Measurements from ENCODE around the gene ROCK1.

Gene ROCK1

DNA sequence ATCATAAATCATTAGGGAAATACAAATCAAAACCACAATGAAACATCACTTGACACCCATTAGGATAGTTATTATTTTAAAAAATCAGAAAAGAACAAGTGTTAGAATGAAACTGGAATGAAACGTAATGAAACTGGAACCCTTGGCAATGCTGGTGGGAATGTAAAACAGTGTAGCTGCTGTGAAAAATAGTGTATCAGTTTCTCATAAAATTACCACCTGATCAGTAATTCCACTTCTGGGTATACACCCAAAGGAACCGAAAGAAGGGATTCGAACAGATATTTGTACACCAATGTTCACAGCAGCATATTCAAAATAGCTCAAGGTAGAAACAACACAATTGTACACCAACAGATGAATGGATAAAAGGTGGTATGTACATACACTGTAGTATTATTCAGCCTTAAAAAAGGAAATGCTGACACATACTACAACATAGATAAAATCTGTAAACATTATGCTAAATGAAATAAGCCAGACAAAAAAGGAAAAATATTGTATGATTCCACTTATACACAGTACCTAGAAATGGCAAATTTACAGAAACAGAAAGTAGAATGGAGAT is 27.0 kb downstream of the ROCK1 start:
- no peak overlapping the region for H3K27ac ChIP-seq
- H3K4me3 ChIP-seq (ENCODE audit: low read depth, low read length) = no peak overlapping the region
- in situ Hi-C loops (cut with HindIII; ENCODE audit: low pct_ligation_motif_present, low sequenced_read_pairs) = no loop called here
- no peaks in the 10 kb centered on the region for H3K27me3 ChIP-seq (replicated peaks)
- no peaks in the 10 kb centered on the region for H3K36me3 ChIP-seq (replicated peaks)
- DNase-seq = no peak
- TF ChIP-seq, protein P1, sequence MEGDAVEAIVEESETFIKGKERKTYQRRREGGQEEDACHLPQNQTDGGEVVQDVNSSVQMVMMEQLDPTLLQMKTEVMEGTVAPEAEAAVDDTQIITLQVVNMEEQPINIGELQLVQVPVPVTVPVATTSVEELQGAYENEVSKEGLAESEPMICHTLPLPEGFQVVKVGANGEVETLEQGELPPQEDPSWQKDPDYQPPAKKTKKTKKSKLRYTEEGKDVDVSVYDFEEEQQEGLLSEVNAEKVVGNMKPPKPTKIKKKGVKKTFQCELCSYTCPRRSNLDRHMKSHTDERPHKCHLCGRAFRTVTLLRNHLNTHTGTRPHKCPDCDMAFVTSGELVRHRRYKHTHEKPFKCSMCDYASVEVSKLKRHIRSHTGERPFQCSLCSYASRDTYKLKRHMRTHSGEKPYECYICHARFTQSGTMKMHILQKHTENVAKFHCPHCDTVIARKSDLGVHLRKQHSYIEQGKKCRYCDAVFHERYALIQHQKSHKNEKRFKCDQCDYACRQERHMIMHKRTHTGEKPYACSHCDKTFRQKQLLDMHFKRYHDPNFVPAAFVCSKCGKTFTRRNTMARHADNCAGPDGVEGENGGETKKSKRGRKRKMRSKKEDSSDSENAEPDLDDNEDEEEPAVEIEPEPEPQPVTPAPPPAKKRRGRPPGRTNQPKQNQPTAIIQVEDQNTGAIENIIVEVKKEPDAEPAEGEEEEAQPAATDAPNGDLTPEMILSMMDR (IDR thresholded peaks at IDR 0.05; ENCODE audit: low read depth, low read length, missing control alignments) = no peak

DNA sequence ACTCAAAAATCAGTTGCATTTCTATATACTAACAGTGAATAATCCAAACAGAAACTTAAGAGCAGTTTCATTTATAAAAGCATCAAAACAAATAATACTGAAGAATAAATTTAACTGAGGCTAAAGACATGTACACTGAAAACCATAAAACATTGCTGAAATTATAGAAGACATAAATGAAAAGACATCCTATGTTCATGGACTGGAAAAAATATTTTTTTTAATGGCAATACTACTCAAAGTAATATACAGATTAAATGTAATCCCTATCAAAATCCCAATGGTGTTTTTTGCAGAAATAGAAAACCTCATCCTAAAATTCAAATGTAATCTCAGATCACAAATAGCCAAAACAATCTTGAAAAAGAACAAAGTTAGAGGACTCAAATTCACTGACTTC is 28.6 kb downstream of the ROCK1 start:
- Histone ChIP-seq H3K36me3 (replicated peaks) (no peaks in the 10 kb centered on the region), H3K27ac (no peak overlapping the region), H3K27me3 (replicated peaks) (no peaks in the 10 kb centered on the region), H3K4me3 (ENCODE audit: low read depth, low read length) (no peak overlapping the region)
- in situ Hi-C loops (cut with HindIII; ENCODE audit: low pct_ligation_motif_present, low sequenced_read_pairs) = no loop called here
- TF ChIP-seq, protein P1 (IDR thresholded peaks at IDR 0.05; ENCODE audit: low read depth, low read length, missing control alignments) = no peak
- DNase-seq = no peak

DNA sequence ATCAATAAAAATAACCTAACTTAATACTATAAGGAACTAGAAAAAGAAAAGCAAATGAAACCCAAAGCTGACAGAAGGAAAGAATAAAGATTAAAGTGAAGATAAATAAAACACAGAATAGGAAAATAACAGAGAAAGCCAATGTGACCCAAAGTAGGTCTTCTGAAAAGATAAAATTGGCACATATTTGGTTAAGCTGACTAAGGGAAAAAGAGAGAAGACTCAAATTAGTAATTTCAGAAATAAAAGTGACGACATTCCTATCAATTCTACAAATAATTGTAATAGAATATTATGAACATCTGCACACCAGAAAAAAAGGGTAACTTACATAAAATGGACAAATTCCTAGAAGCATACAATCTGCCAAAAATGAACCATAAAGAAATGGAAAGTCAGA is 30.2 kb downstream of the ROCK1 start:
- no peak overlapping the region for H3K27ac ChIP-seq
- in situ Hi-C loops (cut with HindIII; ENCODE audit: low pct_ligation_motif_present, low sequenced_read_pairs) = no loop called here
- H3K27me3 ChIP-seq (replicated peaks) = no peaks in the 10 kb centered on the region
- no peak overlapping the region for H3K4me3 ChIP-seq (ENCODE audit: low read depth, low read length)
- H3K36me3 ChIP-seq (replicated peaks) = no peaks in the 10 kb centered on the region
- DNase-seq = no peak
- TF ChIP-seq, protein P1 (IDR thresholded peaks at IDR 0.05; ENCODE audit: low read depth, low read length, missing control alignments) = no peak

DNA sequence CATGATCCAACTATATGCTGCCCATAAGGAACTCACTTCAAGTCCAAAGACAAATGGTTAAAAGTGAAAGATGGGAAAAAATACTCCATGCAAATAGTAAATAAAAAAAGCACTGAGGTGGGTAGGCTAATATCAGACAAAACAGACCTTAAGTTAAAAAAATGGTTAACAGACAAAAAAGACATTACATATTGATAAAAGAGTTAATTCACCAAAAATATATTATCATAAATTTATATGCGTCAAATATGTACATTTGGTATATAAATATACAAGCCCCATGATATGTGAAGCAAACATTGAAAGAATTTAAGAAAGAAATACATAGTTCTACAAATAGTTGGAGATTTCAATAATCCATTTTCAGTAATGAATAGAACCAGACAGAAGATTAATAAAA is 31.0 kb downstream of the ROCK1 start:
- no peak for DNase-seq
- TF ChIP-seq, protein P1 (IDR thresholded peaks at IDR 0.05; ENCODE audit: low read depth, low read length, missing control alignments) = no peak
- no peak overlapping the region for H3K4me3 ChIP-seq (ENCODE audit: low read depth, low read length)
- no peak overlapping the region for H3K27ac ChIP-seq
- no peaks in the 10 kb centered on the region for H3K27me3 ChIP-seq (replicated peaks)
- in situ Hi-C loops (cut with HindIII; ENCODE audit: low pct_ligation_motif_present, low sequenced_read_pairs) = no loop called here
- no peaks in the 10 kb centered on the region for H3K36me3 ChIP-seq (replicated peaks)

DNA sequence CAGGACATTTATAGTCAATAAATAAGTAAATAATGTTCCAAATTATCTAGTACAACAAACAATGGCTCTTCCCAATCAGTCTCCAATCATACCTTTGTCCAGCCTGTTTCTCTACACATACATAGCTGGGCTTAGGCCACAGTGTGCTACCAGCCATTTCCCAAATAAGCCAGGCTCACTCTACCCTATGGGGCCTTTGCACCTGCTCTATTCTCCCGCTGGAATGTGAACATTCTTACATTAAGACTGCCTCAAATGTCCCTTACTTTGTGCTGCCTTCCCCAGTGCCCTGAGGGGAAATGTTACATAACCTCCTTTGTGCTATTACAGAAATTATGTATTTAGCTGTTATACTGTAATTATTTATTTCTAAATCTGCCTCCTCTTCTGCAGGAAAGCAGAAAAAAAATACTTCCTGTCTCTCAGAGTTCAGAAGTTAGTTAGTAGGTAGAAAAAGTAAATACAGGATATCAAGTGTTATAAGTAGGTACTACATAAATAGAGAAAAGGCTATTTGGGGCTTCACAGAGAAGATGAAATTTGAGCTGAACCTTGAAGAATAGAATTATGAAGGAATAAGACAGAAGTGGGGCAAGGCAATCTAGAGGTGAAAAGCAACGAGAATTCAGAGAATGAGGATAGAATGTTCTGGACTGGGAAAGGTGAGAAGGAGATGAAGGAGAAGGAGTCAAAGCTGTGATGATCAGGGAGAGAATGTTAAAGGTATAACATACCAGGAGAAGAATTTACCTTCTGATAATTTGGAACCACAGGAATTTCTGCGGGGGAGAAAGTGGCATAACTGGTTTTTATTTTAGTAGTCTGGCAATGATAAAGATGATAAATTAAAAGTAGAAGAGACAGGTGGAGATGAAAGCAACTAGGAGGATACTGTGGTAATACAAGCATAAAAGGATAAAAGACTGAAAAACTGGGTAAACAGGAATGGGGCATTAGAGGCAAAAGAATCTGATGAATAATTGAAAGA is 37.0 kb downstream of the ROCK1 start:
- H3K4me3 ChIP-seq (ENCODE audit: low read depth, low read length) = no peak overlapping the region
- DNase-seq = no peak
- no peak overlapping the region for H3K27ac ChIP-seq
- no peaks in the 10 kb centered on the region for H3K36me3 ChIP-seq (replicated peaks)
- in situ Hi-C loops (cut with HindIII; ENCODE audit: low pct_ligation_motif_present, low sequenced_read_pairs) = no loop called here
- no peaks in the 10 kb centered on the region for H3K27me3 ChIP-seq (replicated peaks)
- TF ChIP-seq, protein P1 (IDR thresholded peaks at IDR 0.05; ENCODE audit: low read depth, low read length, missing control alignments) = no peak
